Stimulated activated CD8-positive, alpha-beta memory T cell treated with anti-CD3 and anti-CD28 coated beads, Interleukin-15, amount 100 ng/mL, for 24 hours (primary cell): ENCODE results near the gene IKBKG.
A peak's percentile ranks its signal among the peaks of the same experiment; 100 is the strongest.
"Not testable (repeated sequence)": the region's sequence is repeated elsewhere in the genome, so short reads cannot be mapped to it uniquely, and the experiment has no call there.

Experiments
- DNase-seq: peaks from one replicate; pipeline ENCODE4 v3.0.0-alpha.2; 2020; ENCODE audit warnings: low read depth

The IKBKG gene

GRCh38 chrX:154526901-154527675 lies 20.3 kb upstream of the IKBKG start:
- DNase-seq, result no peak

GRCh38 chrX:154529206-154529612 lies 18.2 kb upstream of the IKBKG start:
- no peak for DNase-seq

- DNase-seq, result no peak
Observed at GRCh38 chrX:154530286-154530685, 17.1 kb upstream of the IKBKG start.

- DNase-seq, result no peak
Observed at GRCh38 chrX:154531626-154532025, 15.8 kb upstream of the IKBKG start.

GRCh38 chrX:154532690-154533089 lies 14.7 kb upstream of the IKBKG start:
- DNase-seq, result no peak

GRCh38 chrX:154534526-154535322 lies 12.7 kb upstream of the IKBKG start:
- peak; percentile 58 for DNase-seq

- DNase-seq, result no peak
Observed at GRCh38 chrX:154535892-154536291, 11.5 kb upstream of the IKBKG start.

- DNase-seq, result no peak
Observed at GRCh38 chrX:154539077-154539476, 8.3 kb upstream of the IKBKG start.

GRCh38 chrX:154540365-154540764 lies 7.1 kb upstream of the IKBKG start:
- not testable (repeated sequence) for DNase-seq

- no peak for DNase-seq
Observed at GRCh38 chrX:154540897-154541535, 6.4 kb upstream of the IKBKG start.

- no peak for DNase-seq
Observed at GRCh38 chrX:154541589-154541895, 5.9 kb upstream of the IKBKG start.

- DNase-seq, result no peak
Observed at GRCh38 chrX:154541896-154542722, 5.3 kb upstream of the IKBKG start.

GRCh38 chrX:154542723-154543424 lies 4.5 kb upstream of the IKBKG start:
- DNase-seq, result no peak

GRCh38 chrX:154545673-154546274 lies 1.6 kb upstream of the IKBKG start:
- no peak for DNase-seq

- peak; percentile 65 for DNase-seq
Observed at GRCh38 chrX:154546354-154547244, 821 bp upstream of the IKBKG start, which contains the start of gene G6PD. TSS of gene G6PD (minus strand) at chrX:154546846. CDS start at chrX:154546155, 691 bp downstream.

- no peak for DNase-seq
Observed at GRCh38 chrX:154548028-154548316, 552 bp downstream of the IKBKG start.

- DNase-seq, result no peak
Observed at GRCh38 chrX:154549766-154550165, 2.3 kb downstream of the IKBKG start.

GRCh38 chrX:154552112-154552806 lies 4.8 kb downstream of the IKBKG start:
- not testable (repeated sequence) for DNase-seq

GRCh38 chrX:154558060-154558690 lies 10.8 kb downstream of the IKBKG start:
- DNase-seq, result not testable (repeated sequence)
